GM19324 (cell line): ENCODE results near the gene WEE2.
"Not testable (repeated sequence)": the region's sequence is repeated elsewhere in the genome, so short reads cannot be mapped to it uniquely, and the experiment has no call there.

Source experiments
- ATAC-seq: cut with Tn5 transposase; IDR thresholded peaks from one replicate; pipeline ENCODE4 v1.9.1; 2021; ENCODE audit warnings: mild to moderate bottlenecking, moderate library complexity; ENCODE audit not compliant: unreplicated experiment, low FRiP score

The WEE2 gene

GRCh38 chr7:141763797-141764196, 55.6 kb downstream of the WEE2 start, which contains the start of gene TAS2R3:
TAS2R3 (plus strand) TSS chr7:141764097; CDS start chr7:141764159, 62 bp downstream.
- ATAC-seq = no peak

- ATAC-seq = not testable (repeated sequence)
Observed at GRCh38 chr7:141770083-141770583, 62.0 kb downstream of the WEE2 start.

GRCh38 chr7:141776374-141776773, 68.2 kb downstream of the WEE2 start, which contains the start of gene TAS2R4:
TAS2R4 (plus strand) TSS chr7:141776674; CDS start chr7:141778489, 1,815 bp downstream.
- no peak for ATAC-seq
